ENCODE measurements around the gene BTBD19.

Gene BTBD19

GRCh38 chr1:44807364-44808062 lies 810 bp upstream of the BTBD19 start:
- Histone ChIP-seq H3K27ac (ENCODE audit: low read length, poor library complexity, severe bottlenecking) (peak overlapping the region; percentile 100), H3K4ac (ENCODE audit: low read depth in 1 of 2, low read length in 2 of 2) (peak overlapping the region; percentile 97 to 99), H2AFZ (ENCODE audit: low read depth, low read length) (no peak overlapping the region), H2BK12ac (ENCODE audit: low read length in 2 of 2) (peak overlapping the region; percentile 33 to 97), H3K9ac (ENCODE audit: low read length) (peak overlapping the region; percentile 97), H3K36me3 (ENCODE audit: control insufficient read depth in 1 of 2, insufficient read depth in 2 of 2, low read depth in 1 of 2, low read length in 2 of 2) (peaks cover 48 to 52% of the 10 kb centered on the region in 2 experiments), H2BK120ac (ENCODE audit: low read depth, low read length) (peak overlapping the region; percentile 100), H2AK5ac (ENCODE audit: low read length, severe bottlenecking) (peak overlapping the region; percentile 100), H3K9me3 (ENCODE audit: control insufficient read depth, low read length) (no peaks in the 10 kb centered on the region), H3K27me3 (ENCODE audit: control insufficient read depth in 1 of 2, insufficient read depth in 1 of 2, low read length in 2 of 2) (no peaks in the 10 kb centered on the region), H3K4me1 (ENCODE audit: control insufficient read depth, insufficient read depth, low read depth, low read length) (peaks cover 82% of the 10 kb centered on the region), H4K8ac (ENCODE audit: low read length) (peak overlapping the region; percentile 89), H3K18ac (ENCODE audit: low read depth in 1 of 2, low read length in 2 of 2) (peak overlapping the region; percentile 99 to 100), H3K23ac (ENCODE audit: low read length in 2 of 2) (peak overlapping the region in 1 of 2 experiments; percentile 75), H3K4me3 (ENCODE audit: insufficient read depth in 1 of 2, low read depth in 1 of 2, low read length in 2 of 2) (peak overlapping the region in 1 of 2 experiments; percentile 75), H4K91ac (ENCODE audit: low read length) (peak overlapping the region; percentile 100), H3K14ac (ENCODE audit: low read length in 2 of 2) (peak overlapping the region in 1 of 2 experiments; percentile 85), H2BK5ac (ENCODE audit: low read depth, low read length, poor library complexity, severe bottlenecking) (peak overlapping the region; percentile 99), H2BK15ac (ENCODE audit: low read depth, poor library complexity, severe bottlenecking) (peak overlapping the region; percentile 73), H3K4me2 (ENCODE audit: low read length, poor library complexity, severe bottlenecking) (peak overlapping the region; percentile 17), H3K79me1 (replicated peaks; ENCODE audit: low read length, poor library complexity, severe bottlenecking) (peaks cover 10% of the 10 kb centered on the region)
- WGBS, result under 1% methylated on average over 13 of the region's 16 CpGs
- DNase-seq, result peak; percentile 100

- peaks cover 11% of the 10 kb centered on the region for H3K79me1 ChIP-seq (replicated peaks; ENCODE audit: low read length, poor library complexity, severe bottlenecking)
- no peaks in the 10 kb centered on the region for H3K9me3 ChIP-seq (ENCODE audit: control insufficient read depth, low read length)
- peak overlapping the region; percentile 90 to 99 for H3K4ac ChIP-seq (ENCODE audit: low read depth in 1 of 2, low read length in 2 of 2)
- peak overlapping the region; percentile 100 for H2BK120ac ChIP-seq (ENCODE audit: low read depth, low read length)
- H3K4me2 ChIP-seq (ENCODE audit: low read length, poor library complexity, severe bottlenecking), result peak overlapping the region; percentile 38
- H2BK12ac ChIP-seq (ENCODE audit: low read length in 2 of 2), result peak overlapping the region; percentile 94 to 99
- peak overlapping the region; percentile 9 to 97 for H3K14ac ChIP-seq (ENCODE audit: low read length in 2 of 2)
- peak overlapping the region; percentile 31 to 75 for H3K4me3 ChIP-seq (ENCODE audit: insufficient read depth in 1 of 2, low read depth in 1 of 2, low read length in 2 of 2)
- H4K8ac ChIP-seq (ENCODE audit: low read length), result peak overlapping the region; percentile 86
- peaks cover 40 to 49% of the 10 kb centered on the region in 2 experiments for H3K36me3 ChIP-seq (ENCODE audit: control insufficient read depth in 1 of 2, insufficient read depth in 2 of 2, low read depth in 1 of 2, low read length in 2 of 2)
- peak overlapping the region; percentile 97 for H3K9ac ChIP-seq (ENCODE audit: low read length)
- H2BK15ac ChIP-seq (ENCODE audit: low read depth, poor library complexity, severe bottlenecking), result peak overlapping the region; percentile 96
- H2BK5ac ChIP-seq (ENCODE audit: low read depth, low read length, poor library complexity, severe bottlenecking), result peak overlapping the region; percentile 87
- peaks cover 76% of the 10 kb centered on the region for H3K4me1 ChIP-seq (ENCODE audit: control insufficient read depth, insufficient read depth, low read depth, low read length)
- H2AFZ ChIP-seq (ENCODE audit: low read depth, low read length), result no peak overlapping the region
- peak overlapping the region; percentile 25 to 42 for H3K23ac ChIP-seq (ENCODE audit: low read length in 2 of 2)
- peak overlapping the region; percentile 91 to 100 for H3K18ac ChIP-seq (ENCODE audit: low read depth in 1 of 2, low read length in 2 of 2)
- peak; percentile 90 for DNase-seq
- peak overlapping the region; percentile 93 for H2AK5ac ChIP-seq (ENCODE audit: low read length, severe bottlenecking)
- H3K27ac ChIP-seq (ENCODE audit: low read length, poor library complexity, severe bottlenecking), result peak overlapping the region; percentile 100
- no peaks in the 10 kb centered on the region for H3K27me3 ChIP-seq (ENCODE audit: control insufficient read depth in 1 of 2, insufficient read depth in 1 of 2, low read length in 2 of 2)
- H4K91ac ChIP-seq (ENCODE audit: low read length), result peak overlapping the region; percentile 100
- WGBS, result 65% methylated on average over 5 of the region's 6 CpGs
These were observed 905 bp downstream of the BTBD19 start for GRCh38 chr1:44808938-44809917.

GRCh38 chr1:44810101-44810761 lies 1.9 kb downstream of the BTBD19 start:
- Histone ChIP-seq H3K79me1 (replicated peaks; ENCODE audit: low read length, poor library complexity, severe bottlenecking) (peaks cover 9% of the 10 kb centered on the region), H2BK120ac (ENCODE audit: low read depth, low read length) (peak overlapping the region; percentile 75), H3K4ac (ENCODE audit: low read depth in 1 of 2, low read length in 2 of 2) (peak overlapping the region; percentile 90 to 99), H3K36me3 (ENCODE audit: control insufficient read depth in 1 of 2, insufficient read depth in 2 of 2, low read depth in 1 of 2, low read length in 2 of 2) (peaks cover 37 to 46% of the 10 kb centered on the region in 2 experiments), H3K9me3 (ENCODE audit: control insufficient read depth, low read length) (no peaks in the 10 kb centered on the region), H3K27me3 (ENCODE audit: control insufficient read depth in 1 of 2, insufficient read depth in 1 of 2, low read length in 2 of 2) (no peaks in the 10 kb centered on the region), H2BK12ac (ENCODE audit: low read length in 2 of 2) (peak overlapping the region; percentile 88 to 98), H3K23ac (ENCODE audit: low read length in 2 of 2) (peak overlapping the region in 1 of 2 experiments; percentile 63), H3K18ac (ENCODE audit: low read depth in 1 of 2, low read length in 2 of 2) (peak overlapping the region; percentile 91 to 100), H3K9ac (ENCODE audit: low read length) (peak overlapping the region; percentile 97), H2BK15ac (ENCODE audit: low read depth, poor library complexity, severe bottlenecking) (peak overlapping the region; percentile 95), H4K8ac (ENCODE audit: low read length) (peak overlapping the region; percentile 86), H2AFZ (ENCODE audit: low read depth, low read length) (no peak overlapping the region), H2BK5ac (ENCODE audit: low read depth, low read length, poor library complexity, severe bottlenecking) (no peak overlapping the region), H4K91ac (ENCODE audit: low read length) (peak overlapping the region; percentile 100), H3K4me1 (ENCODE audit: control insufficient read depth, insufficient read depth, low read depth, low read length) (peaks cover 71% of the 10 kb centered on the region), H3K14ac (ENCODE audit: low read length in 2 of 2) (peak overlapping the region in 1 of 2 experiments; percentile 85), H3K4me2 (ENCODE audit: low read length, poor library complexity, severe bottlenecking) (peak overlapping the region; percentile 38), H3K4me3 (ENCODE audit: insufficient read depth in 1 of 2, low read depth in 1 of 2, low read length in 2 of 2) (peak overlapping the region; percentile 35 to 75), H3K27ac (ENCODE audit: low read length, poor library complexity, severe bottlenecking) (peak overlapping the region; percentile 100), H2AK5ac (ENCODE audit: low read length, severe bottlenecking) (peak overlapping the region; percentile 93)
- 87% methylated on average over 11 of the region's 12 CpGs for WGBS
- peak; percentile 40 for DNase-seq

Measured in mesenchymal stem cell (in vitro differentiated cells and primary cell).